HCT116 (cell line): ENCODE results near the gene ELANE. TPM values are rescaled to one million over a fixed set of nuclear protein-coding genes. Genes with fewer than 3 reads are reported as not detected.
A peak's percentile ranks its signal among the peaks of the same experiment; 100 is the strongest.

Experiments
- ATAC-seq: fragments of 200-7000 bp; cut with Tn5 transposase; 2 replicates; pipeline ENCODE4 v1.9.1; 2020; ENCODE audit warnings: mild to moderate bottlenecking, moderate library complexity
- BruUV-seq: library from RNA; stranded (reverse); fragments of 400-500 nt; replicated peaks from 2 replicates; lab custom pipeline; 2021; lab: Mats Ljungman, UMichigan
- CTCF ChIA-PET: fragments of 300-600 bp; sonication (Branson Sonifier 250); formaldehyde crosslinking; loops from one replicate; lab custom pipeline; 2021; ENCODE audit warnings: antibody characterized with exemption; lab: Charles Lee
- POLR2A ChIA-PET: fragments of 300-600, 350-600 bp; sonication (Branson Sonifier 250); formaldehyde crosslinking; loops from one replicate; lab custom pipeline; 2021; ENCODE audit warnings: antibody characterized with exemption; lab: Charles Lee
- RAD21 ChIA-PET, 2 experiments: fragments of 300-600 bp; sonication (Branson Sonifier 250); formaldehyde crosslinking; loops; one replicate each; lab custom pipeline; 2023; ENCODE audit warnings: low total read pairs in 2 of 2; ENCODE audit not compliant: uncharacterized antibody in 2 of 2, unreplicated experiment in 2 of 2, low non-redundant PET in 1 of 2; lab: Charles Lee
- DNase-seq: peaks from one replicate; pipeline ENCODE4 v3.0.0-alpha.2; 2010; ENCODE audit warnings: low read depth, low spot score
- H2AFZ ChIP-seq: fragments of 200-600 bp; shearing (Covaris generic), sonication (generic); 2 replicates; pipeline ENCODE4 v1.6.1; 2017; ENCODE audit warnings: low read depth, mixed run types, mixed read lengths, antibody characterized with exemption, low read length; ENCODE audit not compliant: poor library complexity, severe bottlenecking
- H3K27ac ChIP-seq: 2 replicates; pipeline ENCODE4 v1.5.1; 2012; ENCODE audit warnings: low read depth, low read length
- H3K27me3 ChIP-seq: fragments of 200-600 bp; sonication (generic); 2 replicates; pipeline ENCODE4 v1.6.1; 2016; ENCODE audit warnings: mixed run types, low read length, mixed read lengths; ENCODE audit not compliant: insufficient read depth
- H3K36me3 ChIP-seq, 2 experiments: fragments of 200-500 bp in 1 of 2; fragments of 200-600 bp in 1 of 2; sonication (Bioruptor generic) in 1 of 2; sonication (generic) in 1 of 2; 2 replicates each; pipeline versions ENCODE4 v1.5.1 to v1.6.1; 2014 to 2016; ENCODE audit warnings: low read length in 2 of 2, inconsistent platforms in 1 of 2, mixed read lengths in 1 of 2, mixed run types in 1 of 2; ENCODE audit not compliant: insufficient read depth in 2 of 2, control insufficient read depth in 1 of 2
- H3K4me1 ChIP-seq, 2 experiments: fragments of 200-600 bp in 1 of 2; sonication (generic) in 1 of 2; 2 replicates each; pipeline versions ENCODE4 v1.5.1 to v1.6.1; 2012 to 2017; ENCODE audit warnings: low read length in 2 of 2, inconsistent platforms in 1 of 2, mild to moderate bottlenecking in 1 of 2, mixed read lengths in 1 of 2, mixed run types in 1 of 2, moderate library complexity in 1 of 2; ENCODE audit not compliant: insufficient read depth in 2 of 2, control insufficient read depth in 1 of 2
- H3K4me2 ChIP-seq: fragments of 200-600 bp; sonication (generic); 2 replicates; pipeline ENCODE4 v1.6.1; 2017; ENCODE audit warnings: mixed run types, low read length, mixed read lengths
- H3K4me3 ChIP-seq, 2 experiments: fragments of 200-600 bp in 1 of 2; sonication (generic) in 1 of 2; replicated peaks in 1 of 2; 2 replicates each; pipeline ENCODE4 v1.5.1; 2011 to 2016; ENCODE audit warnings: low read length in 2 of 2, control low read depth in 1 of 2, low read depth in 1 of 2, mild to moderate bottlenecking in 1 of 2, mixed read lengths in 1 of 2, mixed run types in 1 of 2
- H3K79me2 ChIP-seq: fragments of 200-600 bp; sonication (generic); 2 replicates; pipeline ENCODE4 v1.6.1; 2017; ENCODE audit warnings: mild to moderate bottlenecking, mixed run types, low read length, moderate library complexity, mixed read lengths; ENCODE audit not compliant: insufficient read depth
- H3K9ac ChIP-seq: fragments of 200-600 bp; sonication (generic); 2 replicates; pipeline ENCODE4 v1.6.1; 2016; ENCODE audit warnings: low read length, mixed read lengths
- H3K9me2 ChIP-seq: fragments of 200-600 bp; sonication (generic), shearing (Covaris generic); 2 replicates; pipeline ENCODE4 v1.6.1; 2017; ENCODE audit warnings: mixed run types, mild to moderate bottlenecking, moderate library complexity; ENCODE audit not compliant: insufficient read depth
- H3K9me3 ChIP-seq, 2 experiments: fragments of 200-500 bp in 1 of 2; fragments of 200-600 bp in 1 of 2; sonication (Bioruptor generic) in 1 of 2; sonication (generic) in 1 of 2; 2 replicates each; pipeline ENCODE4 v1.6.1; 2014 to 2017; ENCODE audit warnings: low read length in 2 of 2, mixed read lengths in 2 of 2, inconsistent platforms in 1 of 2, low read depth in 1 of 2, mild to moderate bottlenecking in 1 of 2, mixed run types in 1 of 2, moderate library complexity in 1 of 2; ENCODE audit not compliant: control insufficient read depth in 1 of 2, insufficient read depth in 1 of 2
- H4K20me1 ChIP-seq: fragments of 200-600 bp; sonication (generic), shearing (Covaris generic); 2 replicates; pipeline ENCODE4 v1.6.1; 2017; ENCODE audit warnings: mixed run types, mild to moderate bottlenecking, moderate library complexity; ENCODE audit not compliant: insufficient read depth
- CTCF ChIP-seq, 3 experiments: fragments of 200-600 bp in 1 of 3; sonication (generic) in 1 of 3; IDR thresholded peaks in 2 of 3; conservative IDR thresholded peaks in 1 of 3; 2 replicates each; pipeline ENCODE4 v1.5.1; 2012 to 2017; ENCODE audit warnings: low read depth in 2 of 3, low read length in 2 of 3, antibody characterized with exemption in 1 of 3, borderline replicate concordance in 1 of 3, control low read depth in 1 of 3, mild to moderate bottlenecking in 1 of 3, mixed read lengths in 1 of 3, mixed run types in 1 of 3, moderate library complexity in 1 of 3; ENCODE audit not compliant: insufficient read depth in 1 of 3
- EZH2 ChIP-seq: fragments of 200-600 bp; sonication (generic); IDR thresholded peaks from 2 replicates; pipeline ENCODE4 v1.6.1; 2017; ENCODE audit warnings: antibody characterized with exemption, mixed run types
- POLR2AphosphoS5 ChIP-seq: IDR thresholded peaks from 2 replicates; pipeline ENCODE4 v1.6.1; 2011; ENCODE audit warnings: mild to moderate bottlenecking, low read depth, low read length, moderate library complexity
- RAD21 ChIP-seq: IDR thresholded peaks from 2 replicates; pipeline ENCODE4 v1.6.1; 2012; ENCODE audit warnings: low read depth, mild to moderate bottlenecking
- TCF7L2 ChIP-seq: IDR thresholded peaks from 2 replicates; pipeline ENCODE4 v1.7.0; 2011; ENCODE audit warnings: borderline replicate concordance, inconsistent platforms; ENCODE audit not compliant: insufficient read depth, insufficient read length; ENCODE audit errors: extremely low read depth
- ZNF274 ChIP-seq: fragments of 200-500 bp; sonication (Bioruptor generic); IDR thresholded peaks from 2 replicates; pipeline ENCODE4 v1.6.1; 2014; ENCODE audit warnings: mild to moderate bottlenecking, low read depth, low read length, inconsistent platforms
- intact Hi-C: fragments of 100-400 bp; cut with micrococcal nuclease; formaldehyde crosslinking; loops from 2 replicates; pipeline ENCODE4 v1.10.0; 2022
- total RNA-seq: library from RNA; stranded (reverse); gene quantifications from one replicate; pipeline ENCODE4 v1.2.1, GENCODE V29; 2021; ENCODE audit not compliant: unreplicated experiment

ELANE gene
- total RNA-seq, 1 experiment from 2014 or later: not detected

GRCh38 chr19:897442-898039 lies 45.4 kb downstream of the ELANE start:
- ATAC-seq (no peak), DNase-seq (no peak)
- no peak overlapping the region for H3K9ac ChIP-seq
- RAD21 ChIA-PET: no interaction called here
- POLR2A ChIA-PET: no interaction called here
- no peak overlapping the region for H3K4me2 ChIP-seq
- H4K20me1 ChIP-seq: no peaks in the 10 kb centered on the region
- H3K4me1 ChIP-seq: peaks cover 6 to 25% of the 10 kb centered on the region in 2 experiments; a peak in 3 of 4 replicates
- CTCF ChIA-PET: no interaction called here
- BruUV-seq: no TSS peak
- H3K27me3 ChIP-seq: no peaks in the 10 kb centered on the region
- no peak overlapping the region for H2AFZ ChIP-seq
- H3K79me2 ChIP-seq: peaks cover 5% of the 10 kb centered on the region; the same call in 1 of the 2 replicates
- H3K4me3 ChIP-seq: no peak overlapping the region
- H3K36me3 ChIP-seq: peaks cover 6 to 7% of the 10 kb centered on the region in 2 experiments; a peak in 3 of 4 replicates
- H3K27ac ChIP-seq: no peak overlapping the region
- intact Hi-C loops: no loop called here
- H3K9me2 ChIP-seq: no peaks in the 10 kb centered on the region
- H3K9me3 ChIP-seq: no peaks in the 10 kb centered on the region
- TF ChIP-seq EZH2 (no peak), CTCF (IDR thresholded peaks at IDR 0.05 in 2 of 3, conservative IDR thresholded peaks at IDR 0.05 in 1 of 3; ENCODE audit: borderline replicate concordance in 1 of 3, insufficient read depth in 1 of 3, low read depth in 2 of 3, low read length in 2 of 3) (peak in 2 of 3 experiments; percentile 33 to 36; a peak in 3 of 6 replicates), ZNF274 (no peak), TCF7L2 (no peak), RAD21 (no peak), POLR2AphosphoS5 (0 out of 2 replicates have a peak, but pooled peaks have one; percentile 12)
